Stimulated activated CD4-positive, alpha-beta T cell treated with anti-CD3 and anti-CD28 coated beads, Interleukin-4, amount 100 ng/mL, for 48 hours (primary cell): ENCODE results near the gene PPP1R8.

Experiments
- DNase-seq, 2 donors: peaks; one replicate each; pipeline ENCODE4 v3.0.0-alpha.2; 2020; ENCODE audit warnings: low read depth in 2 of 2

Gene PPP1R8

DNA sequence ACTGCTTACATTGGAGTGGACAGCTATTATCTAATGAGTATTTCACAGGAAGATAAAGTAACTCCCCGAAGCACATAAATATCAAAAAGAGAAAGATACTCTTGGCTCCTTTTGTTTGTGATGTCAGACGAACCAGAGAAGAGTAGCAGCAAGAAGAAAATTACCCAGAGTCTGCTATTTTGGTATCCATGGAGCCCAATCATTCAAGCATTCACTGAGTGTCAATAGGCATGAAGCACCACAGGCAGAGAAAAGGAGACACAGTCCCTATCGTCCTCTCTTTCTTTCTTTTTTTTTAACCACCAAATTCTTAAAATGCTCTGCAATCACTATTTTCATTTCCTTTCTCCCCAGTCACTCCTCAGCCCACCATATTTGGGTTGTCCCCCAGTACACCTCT lies 63.9 kb downstream of the PPP1R8 start:
- DNase-seq, result no peak
